Endothelial cell of umbilical vein (primary cell): ENCODE data around the gene PRKCQ. TPM values are rescaled to one million over a fixed set of nuclear protein-coding genes. Genes with fewer than 3 reads are reported as not detected.

ENCODE experiments used
- BruUV-seq: library from RNA; stranded (reverse); fragments of 400-500 nt; replicated peaks from 2 replicates; lab custom pipeline; 2021; lab: Mats Ljungman, UMichigan
- CTCF ChIA-PET: fragments of 300-600, 350-600 bp; sonication (Branson Sonifier 250); formaldehyde crosslinking; loops from one replicate; lab custom pipeline; 2021; ENCODE audit warnings: antibody characterized with exemption, inconsistent platforms; lab: Charles Lee
- POLR2A ChIA-PET: fragments of 300-600, 350-600 bp; sonication (Branson Sonifier 250); formaldehyde crosslinking; loops from one replicate; lab custom pipeline; 2021; ENCODE audit warnings: antibody characterized with exemption, inconsistent platforms; lab: Charles Lee
- DNase-seq: peaks from one replicate; pipeline ENCODE4 v3.0.0-alpha.2; 2011; ENCODE audit warnings: low read depth, low spot score
- FAIRE-seq: peaks from 2 replicates; lab custom pipeline; 2011; peaks lifted over from hg19 to GRCh38; lab: Jason Lieb, UNC
- H2AFZ ChIP-seq: 2 replicates; pipeline ENCODE4 v1.6.0; 2012; ENCODE audit warnings: low read depth, low read length, control low read depth, inconsistent platforms
- H3K27ac ChIP-seq: 2 replicates; pipeline ENCODE4 v1.5.1; 2011; ENCODE audit warnings: low read depth, mild to moderate bottlenecking, control low read depth, low read length, moderate library complexity; ENCODE audit not compliant: insufficient read depth
- H3K27me3 ChIP-seq, 2 experiments: 2 replicates each; pipeline versions ENCODE4 v1.6.0 to v1.6.1; 2011; ENCODE audit warnings: low read length in 2 of 2, mixed read lengths in 1 of 2; ENCODE audit not compliant: control insufficient read depth in 2 of 2, insufficient read depth in 2 of 2
- H3K36me3 ChIP-seq, 2 experiments: 2 replicates in 1 of 2; 3 replicates in 1 of 2; pipeline ENCODE4 v1.5.1; 2011; ENCODE audit warnings: low read length in 2 of 2, mild to moderate bottlenecking in 1 of 2, moderate library complexity in 1 of 2; ENCODE audit not compliant: control insufficient read depth in 2 of 2, insufficient read depth in 2 of 2; ENCODE audit errors: extremely low read depth in 1 of 2
- H3K4me1 ChIP-seq: 3 replicates; pipeline ENCODE4 v1.5.1; 2011; ENCODE audit warnings: mild to moderate bottlenecking, low read length; ENCODE audit not compliant: control insufficient read depth, insufficient read depth; ENCODE audit errors: extremely low read depth
- H3K4me2 ChIP-seq: 2 replicates; pipeline ENCODE4 v1.6.1; 2011; ENCODE audit warnings: low read length, control low read depth, mixed read lengths; ENCODE audit not compliant: insufficient read depth
- H3K4me3 ChIP-seq, 3 experiments: fragments of 200-600 bp in 1 of 3; sonication (generic), shearing (Covaris generic) in 1 of 3; replicated peaks in 1 of 3; 2 replicates each; pipeline ENCODE4 v1.5.1; 2011 to 2016; ENCODE audit warnings: control low read depth in 3 of 3, low read length in 3 of 3, mild to moderate bottlenecking in 2 of 3, inconsistent platforms in 1 of 3, low read depth in 1 of 3, moderate library complexity in 1 of 3; ENCODE audit not compliant: insufficient read depth in 1 of 3
- H3K79me2 ChIP-seq: 2 replicates; pipeline ENCODE4 v1.6.0; 2012; ENCODE audit warnings: low read length, inconsistent platforms; ENCODE audit not compliant: control insufficient read depth, insufficient read depth
- H3K9ac ChIP-seq: replicated peaks from 2 replicates; pipeline ENCODE3; 2011; ENCODE audit warnings: low read length, control low read depth; ENCODE audit not compliant: insufficient read depth; ENCODE audit errors: extremely low read depth
- H3K9me1 ChIP-seq: replicated peaks from 3 replicates; pipeline ENCODE4 v1.6.0; 2011; ENCODE audit warnings: mild to moderate bottlenecking, low read length; ENCODE audit not compliant: control insufficient read depth, insufficient read depth; ENCODE audit errors: extremely low read depth
- H3K9me3 ChIP-seq: replicated peaks from 2 replicates; pipeline ENCODE4 v1.5.1; 2012; ENCODE audit warnings: low read length, inconsistent platforms; ENCODE audit not compliant: control insufficient read depth, insufficient read depth
- H4K20me1 ChIP-seq: replicated peaks from 2 replicates; pipeline ENCODE3; 2011; ENCODE audit warnings: mild to moderate bottlenecking, low read length; ENCODE audit not compliant: control insufficient read depth, insufficient read depth; ENCODE audit errors: extremely low read depth
- EZH2 ChIP-seq: IDR thresholded peaks from 2 replicates; pipeline ENCODE4 v1.6.1; 2012; ENCODE audit warnings: borderline replicate concordance, low read depth, mild to moderate bottlenecking, moderate library complexity, low read length, inconsistent platforms; ENCODE audit not compliant: severe bottlenecking
- FOS ChIP-seq: IDR thresholded peaks from 2 replicates; pipeline ENCODE4 v1.6.1; 2011; ENCODE audit warnings: mild to moderate bottlenecking, low read length, moderate library complexity, borderline replicate concordance; ENCODE audit not compliant: insufficient read depth
- GATA2 ChIP-seq: IDR thresholded peaks from 2 replicates; pipeline ENCODE4 v1.7.0; 2011; ENCODE audit warnings: low read depth, mild to moderate bottlenecking, moderate library complexity, mixed read lengths, low read length; ENCODE audit not compliant: insufficient read length, insufficient read depth
- JUN ChIP-seq: IDR thresholded peaks from 2 replicates; pipeline ENCODE4 v1.6.1; 2011; ENCODE audit warnings: borderline replicate concordance, low read depth; ENCODE audit not compliant: insufficient read length, insufficient read depth
- MYC ChIP-seq: IDR thresholded peaks from one replicate; pipeline ENCODE4 v1.6.1; 2011; ENCODE audit warnings: mild to moderate bottlenecking, low read depth, low read length
- POLR2A ChIP-seq: IDR thresholded peaks from 2 replicates; pipeline ENCODE4 v1.6.1; 2012; ENCODE audit warnings: low read depth, mild to moderate bottlenecking, control low read depth, low read length
- POLR2AphosphoS5 ChIP-seq: IDR thresholded peaks from 2 replicates; pipeline ENCODE4 v1.6.1; 2012; ENCODE audit warnings: low read depth, mild to moderate bottlenecking, control low read depth, low read length, moderate library complexity; ENCODE audit not compliant: insufficient read depth
- dilution Hi-C: fragments of 300-500 bp; cut with MboI; formaldehyde crosslinking; loops from one replicate; pipeline ENCODE4 v1.15.0; 2019; ENCODE audit warnings: low sequenced_read_pairs; ENCODE audit not compliant: extremely low pct_ligation_motif_present
- intact Hi-C: fragments of 100-400 bp; cut with micrococcal nuclease; formaldehyde crosslinking; loops from one replicate; pipeline ENCODE4 v1.10.0; 2022
- polyA plus RNA-seq, 4 experiments: library from polyadenylated mRNA; depleted of rRNA in 3 of 4; stranded (reverse) in 3 of 4; unstranded in 1 of 4; fragments of >200 nt; gene quantifications; 2 replicates each; pipeline versions ENCODE4 v1.2.1 to v1.2.3, GENCODE V29; 2011 to 2012; ENCODE audit warnings: missing spikeins in 1 of 4
- total RNA-seq: library from RNA; stranded (reverse); gene quantifications from 2 replicates; pipeline ENCODE4 v1.2.3, GENCODE V29; 2021
- TF ChIP-seq, protein P1 (sequence below), 2 donors: IDR thresholded peaks; 1 replicate in 1 of 2; 2 replicates in 1 of 2; pipeline ENCODE4 v1.5.1; 2011; ENCODE audit warnings: low read length in 2 of 2, mild to moderate bottlenecking in 2 of 2, moderate library complexity in 2 of 2, control low read depth in 1 of 2, inconsistent platforms in 1 of 2, low read depth in 1 of 2; ENCODE audit not compliant: insufficient read depth in 1 of 2; ENCODE audit errors: extremely low read depth in 1 of 2
- TF ChIP-seq, protein P2 (sequence below): IDR thresholded peaks from 2 replicates; pipeline ENCODE4 v1.6.1; 2011; ENCODE audit not compliant: insufficient read depth, insufficient read length

The PRKCQ gene
- total and polyA plus RNA-seq, 2 donors (not counting 3 experiments of a cell fraction or from before 2014, with no cell fraction given), result 0.32 to 0.55 TPM

DNA sequence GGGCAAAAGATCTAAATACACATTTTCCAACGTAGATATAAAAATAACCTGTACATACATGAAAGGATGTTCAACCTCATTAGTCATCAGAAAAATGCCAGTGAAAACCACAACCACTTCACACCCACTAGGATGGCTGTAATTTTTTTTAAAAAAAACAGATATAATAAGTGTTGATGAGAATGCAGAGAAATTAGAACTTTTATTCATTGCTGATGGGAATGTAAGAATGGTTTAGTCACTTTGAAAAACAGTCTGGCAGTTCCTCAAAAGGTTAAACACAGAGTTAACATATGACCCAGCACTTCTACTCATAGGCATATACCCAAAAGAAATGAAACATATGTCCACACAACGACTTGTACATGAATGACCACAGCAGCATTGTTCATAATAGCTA lies 32.3 kb upstream of the PRKCQ start:
- intact Hi-C loops, result no loop called here
- FAIRE-seq, result no peak
- H3K79me2 ChIP-seq, result no peaks in the 10 kb centered on the region
- no peak for DNase-seq
- H4K20me1 ChIP-seq, result no peaks in the 10 kb centered on the region
- no TSS peak for BruUV-seq
- H3K4me2 ChIP-seq, result no peak overlapping the region
- H3K36me3 ChIP-seq, result no peaks in the 10 kb centered on the region
- TF ChIP-seq MYC, result no peak
- no peak for TF ChIP-seq POLR2AphosphoS5
- TF ChIP-seq, protein P1, sequence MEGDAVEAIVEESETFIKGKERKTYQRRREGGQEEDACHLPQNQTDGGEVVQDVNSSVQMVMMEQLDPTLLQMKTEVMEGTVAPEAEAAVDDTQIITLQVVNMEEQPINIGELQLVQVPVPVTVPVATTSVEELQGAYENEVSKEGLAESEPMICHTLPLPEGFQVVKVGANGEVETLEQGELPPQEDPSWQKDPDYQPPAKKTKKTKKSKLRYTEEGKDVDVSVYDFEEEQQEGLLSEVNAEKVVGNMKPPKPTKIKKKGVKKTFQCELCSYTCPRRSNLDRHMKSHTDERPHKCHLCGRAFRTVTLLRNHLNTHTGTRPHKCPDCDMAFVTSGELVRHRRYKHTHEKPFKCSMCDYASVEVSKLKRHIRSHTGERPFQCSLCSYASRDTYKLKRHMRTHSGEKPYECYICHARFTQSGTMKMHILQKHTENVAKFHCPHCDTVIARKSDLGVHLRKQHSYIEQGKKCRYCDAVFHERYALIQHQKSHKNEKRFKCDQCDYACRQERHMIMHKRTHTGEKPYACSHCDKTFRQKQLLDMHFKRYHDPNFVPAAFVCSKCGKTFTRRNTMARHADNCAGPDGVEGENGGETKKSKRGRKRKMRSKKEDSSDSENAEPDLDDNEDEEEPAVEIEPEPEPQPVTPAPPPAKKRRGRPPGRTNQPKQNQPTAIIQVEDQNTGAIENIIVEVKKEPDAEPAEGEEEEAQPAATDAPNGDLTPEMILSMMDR (IDR thresholded peaks at IDR 0.05; ENCODE audit: extremely low read depth in 1 of 2, insufficient read depth in 1 of 2, low read depth in 1 of 2, low read length in 2 of 2), result no peak
- TF ChIP-seq FOS, result no peak
- TF ChIP-seq, protein P2, sequence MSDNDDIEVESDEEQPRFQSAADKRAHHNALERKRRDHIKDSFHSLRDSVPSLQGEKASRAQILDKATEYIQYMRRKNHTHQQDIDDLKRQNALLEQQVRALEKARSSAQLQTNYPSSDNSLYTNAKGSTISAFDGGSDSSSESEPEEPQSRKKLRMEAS, result no peak
- TF ChIP-seq POLR2A, result no peak
- TF ChIP-seq JUN, result no peak
- TF ChIP-seq GATA2, result no peak
- TF ChIP-seq EZH2, result no peak
- H3K9me1 ChIP-seq, result no peaks in the 10 kb centered on the region
- no peaks in the 10 kb centered on the region for H3K27me3 ChIP-seq
- dilution Hi-C loops, result no loop called here
- CTCF ChIA-PET, result interaction anchor here (1.2 kb wide), 1 partner anchor 31 kb away, joined by 3 read pairs; no protein-coding TSS in a partner anchor
- POLR2A ChIA-PET, result no interaction called here
- no peaks in the 10 kb centered on the region for H3K9me3 ChIP-seq
- H3K4me1 ChIP-seq, result no peaks in the 10 kb centered on the region
- H3K9ac ChIP-seq, result no peak overlapping the region
- H3K27ac ChIP-seq, result no peak overlapping the region
- no peak overlapping the region for H2AFZ ChIP-seq
- H3K4me3 ChIP-seq, result no peak overlapping the region
